H9 (cell line): ENCODE results near the gene PPP3CA. TPM values are rescaled to one million over a fixed set of nuclear protein-coding genes. Genes with fewer than 3 reads are reported as not detected.
A peak's percentile ranks its signal among the peaks of the same experiment; 100 is the strongest.

ENCODE experiments used
- DNase-seq: peaks from one replicate; pipeline ENCODE4 v3.0.0-alpha.2; 2017
- H2AFZ ChIP-seq: one replicate; pipeline ENCODE4 v1.6.1; 2013; ENCODE audit warnings: mild to moderate bottlenecking, low read length, control low read depth, moderate library complexity
- H2AK5ac ChIP-seq: 2 replicates; pipeline ENCODE4 v1.6.1; 2013; ENCODE audit warnings: low read length, control low read depth, mixed read lengths; ENCODE audit not compliant: insufficient read length
- H2BK120ac ChIP-seq: one replicate; pipeline ENCODE4 v1.6.1; 2013; ENCODE audit warnings: low read depth, mild to moderate bottlenecking, low read length, control low read depth, inconsistent platforms; ENCODE audit not compliant: poor library complexity, severe bottlenecking
- H2BK12ac ChIP-seq: 2 replicates; pipeline ENCODE4 v1.6.1; 2013; ENCODE audit warnings: low read length, control low read depth, mixed read lengths, low read depth; ENCODE audit not compliant: insufficient read length
- H2BK15ac ChIP-seq: 2 replicates; pipeline ENCODE4 v1.6.1; 2013; ENCODE audit warnings: low read depth, low read length, control low read depth
- H2BK20ac ChIP-seq: one replicate; pipeline ENCODE4 v1.6.1; 2013; ENCODE audit warnings: low read depth, mild to moderate bottlenecking, low read length, control low read depth, inconsistent platforms; ENCODE audit not compliant: poor library complexity, severe bottlenecking
- H2BK5ac ChIP-seq: 2 replicates; pipeline ENCODE4 v1.6.1; 2013; ENCODE audit warnings: low read length, control low read depth, mixed read lengths; ENCODE audit not compliant: insufficient read length
- H3K14ac ChIP-seq: 2 replicates; pipeline ENCODE4 v1.6.1; 2013; ENCODE audit warnings: low read length, control low read depth; ENCODE audit not compliant: insufficient read depth
- H3K18ac ChIP-seq: 2 replicates; pipeline ENCODE4 v1.6.1; 2013; ENCODE audit warnings: low read depth, mild to moderate bottlenecking, mixed read lengths, low read length, control low read depth; ENCODE audit not compliant: insufficient read length
- H3K23ac ChIP-seq: 2 replicates; pipeline ENCODE4 v1.6.1; 2013; ENCODE audit warnings: low read length, control low read depth, mixed read lengths, low read depth; ENCODE audit not compliant: insufficient read length
- H3K23me2 ChIP-seq: 2 replicates; pipeline ENCODE4 v1.6.1; 2013; ENCODE audit warnings: low read depth, mild to moderate bottlenecking, mixed read lengths, low read length, control low read depth; ENCODE audit not compliant: insufficient read length, poor library complexity, severe bottlenecking
- H3K27ac ChIP-seq: 2 replicates; pipeline ENCODE4 v1.5.1; 2013; ENCODE audit warnings: low read length, control low read depth, mixed read lengths, low read depth; ENCODE audit not compliant: insufficient read length
- H3K27me3 ChIP-seq: 2 replicates; pipeline ENCODE4 v1.6.1; 2013; ENCODE audit warnings: low read length, control low read depth, inconsistent platforms; ENCODE audit not compliant: insufficient read depth
- H3K4ac ChIP-seq: 2 replicates; pipeline ENCODE4 v1.6.1; 2013; ENCODE audit warnings: low read depth, mild to moderate bottlenecking, control low read depth, inconsistent platforms, low read length, moderate library complexity
- H3K4me1 ChIP-seq: 2 replicates; pipeline ENCODE4 v1.6.1; 2013; ENCODE audit warnings: low read length, control low read depth, inconsistent platforms; ENCODE audit not compliant: insufficient read depth
- H3K4me2 ChIP-seq: 2 replicates; pipeline ENCODE4 v1.6.1; 2013; ENCODE audit warnings: low read length, control low read depth, mixed read lengths; ENCODE audit not compliant: insufficient read length, insufficient read depth
- H3K56ac ChIP-seq: 2 replicates; pipeline ENCODE4 v1.6.1; 2013; ENCODE audit warnings: low read depth, mild to moderate bottlenecking, mixed read lengths, low read length, control low read depth; ENCODE audit not compliant: insufficient read length
- H3K79me1 ChIP-seq: 2 replicates; pipeline ENCODE4 v1.6.1; 2013; ENCODE audit warnings: low read depth, mild to moderate bottlenecking, moderate library complexity, low read length, control low read depth, inconsistent platforms; ENCODE audit not compliant: insufficient read depth, poor library complexity, severe bottlenecking
- H3K79me2 ChIP-seq: 2 replicates; pipeline ENCODE4 v1.6.1; 2013; ENCODE audit warnings: low read length, control low read depth, inconsistent platforms; ENCODE audit not compliant: insufficient read depth
- H3K9ac ChIP-seq: 2 replicates; pipeline ENCODE4 v1.6.1; 2013; ENCODE audit warnings: low read length, control low read depth, mixed read lengths; ENCODE audit not compliant: insufficient read length; ENCODE audit errors: extremely low read depth
- H3K9me3 ChIP-seq: one replicate; pipeline ENCODE4 v1.6.1; 2013; ENCODE audit warnings: low read depth, low read length, inconsistent platforms; ENCODE audit not compliant: control insufficient read depth
- H3T11ph ChIP-seq: one replicate; pipeline ENCODE4 v1.6.1; 2013; ENCODE audit warnings: mild to moderate bottlenecking, low read length, control low read depth, inconsistent platforms
- H4K20me1 ChIP-seq: one replicate; pipeline ENCODE4 v1.6.1; 2013; ENCODE audit not compliant: control insufficient read depth, insufficient read length, insufficient read depth
- H4K5ac ChIP-seq: 2 replicates; pipeline ENCODE4 v1.6.1; 2013; ENCODE audit warnings: low read depth, mild to moderate bottlenecking, mixed read lengths, low read length, control low read depth; ENCODE audit not compliant: insufficient read length
- H4K8ac ChIP-seq: replicated peaks from 2 replicates; pipeline ENCODE4 v1.6.1; 2013; ENCODE audit warnings: low read length, control low read depth, mixed read lengths, low read depth; ENCODE audit not compliant: insufficient read length
- H4K91ac ChIP-seq: 2 replicates; pipeline ENCODE4 v1.6.1; 2013; ENCODE audit warnings: low read depth, mild to moderate bottlenecking, moderate library complexity, mixed read lengths, low read length, control low read depth; ENCODE audit not compliant: insufficient read length
- H3K27ac Mint-ChIP-seq, 3 experiments: 2 replicates in 2 of 3; 3 replicates in 1 of 3; pipeline ENCODE4 v1.8.0; 2020 to 2021; ENCODE audit warnings: mixed read lengths in 3 of 3, mild to moderate bottlenecking in 1 of 3, moderate library complexity in 1 of 3
- H3K27me3 Mint-ChIP-seq: 2 replicates; pipeline ENCODE4 v1.8.0; 2021; ENCODE audit warnings: low read depth, mild to moderate bottlenecking, moderate library complexity, mixed read lengths
- H3K36me3 Mint-ChIP-seq, 3 experiments: 2 replicates in 2 of 3; 3 replicates in 1 of 3; pipeline ENCODE4 v1.8.0; 2020 to 2021; ENCODE audit warnings: low read depth in 3 of 3, mixed read lengths in 3 of 3; ENCODE audit not compliant: insufficient read depth in 1 of 3
- H3K4me1 Mint-ChIP-seq, 2 experiments: 2 replicates each; pipeline ENCODE4 v1.8.0; 2020; ENCODE audit warnings: mixed read lengths in 2 of 2
- H3K4me3 Mint-ChIP-seq, 2 experiments: 2 replicates in 1 of 2; 3 replicates in 1 of 2; pipeline ENCODE4 v1.8.0; 2020 to 2021; ENCODE audit warnings: mild to moderate bottlenecking in 2 of 2, mixed read lengths in 2 of 2, moderate library complexity in 1 of 2
- H3K9me3 Mint-ChIP-seq, 2 experiments: 2 replicates in 1 of 2; 3 replicates in 1 of 2; pipeline ENCODE4 v1.8.0; 2020; ENCODE audit warnings: mild to moderate bottlenecking in 2 of 2, mixed read lengths in 2 of 2, moderate library complexity in 1 of 2
- CTCF ChIP-seq: fragments of 200-600 bp; sonication (generic); conservative IDR thresholded peaks from 3 replicates; pipeline ENCODE4 v1.8.0; 2021; ENCODE audit warnings: antibody characterized with exemption, mild to moderate bottlenecking
- WGBS: extraction: QIAGEN DNeasy Blood & Tissue Kit; methylation state at CpG from one replicate; pipeline ENCODE4 v1.1.7; 2013; ENCODE audit warnings: missing lambda C conversion rate, low lambda C conversion rate, mixed read lengths; ENCODE audit not compliant: insufficient read length; ENCODE audit errors: extremely low coverage; 5-methylcytosine and 5-hydroxymethylcytosine counted together
- total RNA-seq: library from RNA; stranded (reverse); gene quantifications from 2 replicates; pipeline ENCODE4 v1.2.1, GENCODE V29; 2021

The PPP3CA gene
- total RNA-seq, 1 experiment from 2014 or later = 16.8 TPM

- Histone ChIP-seq H2BK12ac (no peak overlapping the region), H2AK5ac (no peak overlapping the region), H3K9me3 (peaks cover 13% of the 10 kb centered on the region), H4K5ac (no peak overlapping the region), H3K23ac (no peak overlapping the region), H3K14ac (no peak overlapping the region), H3T11ph (no peak overlapping the region), H4K20me1 (no peaks in the 10 kb centered on the region), H3K4me2 (no peak overlapping the region), H2BK5ac (no peak overlapping the region), H2AFZ (no peak overlapping the region), H2BK15ac (no peak overlapping the region), H3K9ac (no peak overlapping the region), H3K4me1 (peaks cover 9% of the 10 kb centered on the region), H3K27me3 (no peaks in the 10 kb centered on the region), H4K91ac (no peak overlapping the region), H3K56ac (no peak overlapping the region), H4K8ac (no peak overlapping the region), H3K27ac (no peak overlapping the region), H3K79me1 (no peaks in the 10 kb centered on the region), H3K18ac (no peak overlapping the region), H2BK120ac (no peak overlapping the region), H3K23me2 (no peaks in the 10 kb centered on the region), H2BK20ac (no peak overlapping the region), H3K4ac (no peak overlapping the region), H3K79me2 (no peaks in the 10 kb centered on the region)
- no peak for DNase-seq
- WGBS = no CpG with 5 or more reads among the region's 4 CpGs
- peaks cover 13 to 15% of the 10 kb centered on the region in 2 experiments for H3K9me3 Mint-ChIP-seq
- peak overlapping the region in 2 of 3 experiments; percentile 57 to 62; a peak in 1 of 7 replicates for H3K27ac Mint-ChIP-seq
- H3K27me3 Mint-ChIP-seq = no peaks in the 10 kb centered on the region
- no peak overlapping the region for H3K4me3 Mint-ChIP-seq
- peaks cover 24 to 30% of the 10 kb centered on the region in 2 experiments for H3K4me1 Mint-ChIP-seq
- TF ChIP-seq CTCF = no peak
- peaks cover 13 to 20% (median 20%) of the 10 kb centered on the region in 3 experiments for H3K36me3 Mint-ChIP-seq
Observed at GRCh38 chr4:101186567-101187184, 160.7 kb downstream of the PPP3CA start.
